ENCODE results near the gene LMCD1. TPM values are rescaled to one million over a fixed set of nuclear protein-coding genes. Genes with fewer than 3 reads are reported as not detected.

LMCD1 gene
- total and polyA plus RNA-seq, 4 donors = 33.6 to 179 (median 98.4) TPM

DNA sequence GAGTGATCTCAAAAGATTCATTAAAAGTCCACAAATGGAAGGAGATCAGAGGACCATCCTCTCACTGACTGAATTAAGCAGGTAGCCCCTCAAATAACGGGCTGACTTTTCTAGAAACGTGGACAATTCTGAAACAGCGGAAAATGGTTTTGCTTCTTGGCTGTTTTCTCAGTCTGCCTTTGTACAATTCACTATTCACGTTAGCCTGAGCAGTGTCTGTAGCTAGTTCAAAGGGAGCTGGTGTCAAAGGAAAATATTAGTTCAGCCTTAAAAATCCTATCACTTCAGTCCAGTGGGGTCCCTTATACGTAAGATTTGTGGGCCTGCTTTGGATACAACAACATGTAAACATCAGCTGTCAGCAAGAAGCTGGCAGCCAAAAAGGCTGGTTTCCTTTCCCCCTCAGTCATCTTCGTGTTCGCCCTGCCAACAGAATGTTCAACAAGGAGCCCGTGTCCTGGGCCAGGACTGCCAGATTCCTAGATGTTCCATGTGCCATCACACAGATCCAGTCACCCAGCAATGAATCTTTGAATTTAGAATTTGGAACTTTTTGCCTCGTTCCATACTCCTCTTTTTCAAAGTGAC lies 19.3 kb downstream of the LMCD1 start:
- no peak overlapping the region for H3K4me3 ChIP-seq
- 67 to 77% methylated on average over 9 of the region's 9 CpGs for WGBS, 2 donors
- peak; percentile 32 to 61 (median 56) for DNase-seq
- no peak overlapping the region for H3K9ac ChIP-seq (ENCODE audit: insufficient read depth in 1 of 2, low read length in 2 of 2)
- H3K36me3 ChIP-seq (ENCODE audit: control insufficient read depth in 4 of 4, insufficient read depth in 4 of 4, low read length in 4 of 4) = peaks cover 5 to 10% (median 7%) of the 10 kb centered on the region in 4 donors
- H3K27me3 ChIP-seq (ENCODE audit: control insufficient read depth in 3 of 3, insufficient read depth in 3 of 3, low read length in 2 of 3) = no peaks in the 10 kb centered on the region
- H3K27ac ChIP-seq (ENCODE audit: low read depth in 1 of 2, low read length in 1 of 2) = peak overlapping the region in 1 of 2 donors; percentile 60
- H3K4me1 ChIP-seq (ENCODE audit: control insufficient read depth in 5 of 5, insufficient read depth in 5 of 5, low read length in 5 of 5) = peaks cover 6 to 38% (median 11%) of the 10 kb centered on the region in 5 donors
- ATAC-seq (ENCODE audit: insufficient read depth, low FRiP score) = no peak
- no peaks in the 10 kb centered on the region for H3K9me3 ChIP-seq (ENCODE audit: control insufficient read depth in 4 of 4, insufficient read depth in 3 of 4, low read length in 3 of 4)
- TF ChIP-seq, protein P1, sequence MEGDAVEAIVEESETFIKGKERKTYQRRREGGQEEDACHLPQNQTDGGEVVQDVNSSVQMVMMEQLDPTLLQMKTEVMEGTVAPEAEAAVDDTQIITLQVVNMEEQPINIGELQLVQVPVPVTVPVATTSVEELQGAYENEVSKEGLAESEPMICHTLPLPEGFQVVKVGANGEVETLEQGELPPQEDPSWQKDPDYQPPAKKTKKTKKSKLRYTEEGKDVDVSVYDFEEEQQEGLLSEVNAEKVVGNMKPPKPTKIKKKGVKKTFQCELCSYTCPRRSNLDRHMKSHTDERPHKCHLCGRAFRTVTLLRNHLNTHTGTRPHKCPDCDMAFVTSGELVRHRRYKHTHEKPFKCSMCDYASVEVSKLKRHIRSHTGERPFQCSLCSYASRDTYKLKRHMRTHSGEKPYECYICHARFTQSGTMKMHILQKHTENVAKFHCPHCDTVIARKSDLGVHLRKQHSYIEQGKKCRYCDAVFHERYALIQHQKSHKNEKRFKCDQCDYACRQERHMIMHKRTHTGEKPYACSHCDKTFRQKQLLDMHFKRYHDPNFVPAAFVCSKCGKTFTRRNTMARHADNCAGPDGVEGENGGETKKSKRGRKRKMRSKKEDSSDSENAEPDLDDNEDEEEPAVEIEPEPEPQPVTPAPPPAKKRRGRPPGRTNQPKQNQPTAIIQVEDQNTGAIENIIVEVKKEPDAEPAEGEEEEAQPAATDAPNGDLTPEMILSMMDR (IDR thresholded peaks at IDR 0.05; ENCODE audit: control extremely low read depth, extremely low read depth) = no peak

DNA sequence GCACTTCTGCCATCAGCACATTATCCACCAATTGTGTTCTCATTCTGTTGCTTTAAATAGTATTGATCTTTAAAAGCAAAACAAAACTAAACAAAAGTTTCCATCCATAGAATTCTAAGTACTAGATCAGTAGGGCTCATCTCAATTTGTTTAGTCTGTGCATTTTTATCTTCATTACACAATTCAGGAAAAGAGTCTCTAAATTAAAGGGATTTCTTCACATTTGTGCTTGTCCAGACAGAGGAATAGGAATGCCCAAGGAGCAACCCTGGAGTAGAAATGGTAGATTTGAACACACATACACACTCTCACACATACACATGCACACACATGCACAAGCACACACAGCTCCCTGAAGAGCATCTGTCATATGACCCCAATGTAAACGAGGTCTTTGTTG lies 21.4 kb downstream of the LMCD1 start:
- Histone ChIP-seq H3K27ac (ENCODE audit: low read depth in 1 of 2, low read length in 1 of 2) (no peak overlapping the region), H3K27me3 (ENCODE audit: control insufficient read depth in 3 of 3, insufficient read depth in 3 of 3, low read length in 2 of 3) (no peaks in the 10 kb centered on the region)
- WGBS, 2 donors = 39 to 60% methylated on average over 1 of the region's 1 CpG

DNA sequence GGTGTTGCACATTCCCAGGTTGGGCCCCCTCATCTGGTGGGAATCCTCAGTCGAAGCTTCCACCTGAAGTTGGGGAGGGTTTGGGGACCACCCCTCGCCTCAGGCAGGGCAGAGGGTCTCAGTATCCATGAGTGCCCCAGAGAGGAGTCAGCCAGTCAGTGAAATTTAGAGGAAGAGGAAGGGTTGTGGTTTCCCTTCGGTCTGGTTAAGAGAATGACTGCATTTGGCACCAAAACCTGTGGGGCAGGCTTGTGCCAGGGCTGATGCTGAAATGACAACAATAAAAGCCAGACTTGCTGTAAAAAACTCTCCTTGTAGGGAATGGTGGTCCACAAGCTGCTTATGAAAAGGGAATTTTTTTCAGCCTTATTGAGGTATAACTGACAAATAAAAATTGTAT lies 22.6 kb downstream of the LMCD1 start:
- Histone ChIP-seq H3K9ac (ENCODE audit: insufficient read depth in 1 of 2, low read length in 2 of 2) (no peak overlapping the region), H3K27me3 (ENCODE audit: control insufficient read depth in 3 of 3, insufficient read depth in 3 of 3, low read length in 2 of 3) (no peaks in the 10 kb centered on the region), H3K4me1 (ENCODE audit: control insufficient read depth in 5 of 5, insufficient read depth in 5 of 5, low read length in 5 of 5) (peaks cover 12 to 48% (median 15%) of the 10 kb centered on the region in 5 donors), H3K4me3 (no peak overlapping the region), H3K36me3 (ENCODE audit: control insufficient read depth in 4 of 4, insufficient read depth in 4 of 4, low read length in 4 of 4) (peaks cover 3 to 10% (median 4%) of the 10 kb centered on the region in 4 donors), H3K27ac (ENCODE audit: low read depth in 1 of 2, low read length in 1 of 2) (peak overlapping the region in 1 of 2 donors; percentile 68), H3K9me3 (ENCODE audit: control insufficient read depth in 4 of 4, insufficient read depth in 3 of 4, low read length in 3 of 4) (no peaks in the 10 kb centered on the region)
- ATAC-seq (ENCODE audit: insufficient read depth, low FRiP score) (no peak), DNase-seq (no peak)
- TF ChIP-seq, protein P1 (IDR thresholded peaks at IDR 0.05; ENCODE audit: control extremely low read depth, extremely low read depth) = no peak
- 12 to 43% methylated on average over 3 of the region's 3 CpGs for WGBS, 2 donors

More for the DNA sequence above, 21.4 kb downstream of the LMCD1 start:
- peaks cover 8 to 40% (median 13%) of the 10 kb centered on the region in 5 donors for H3K4me1 ChIP-seq (ENCODE audit: control insufficient read depth in 5 of 5, insufficient read depth in 5 of 5, low read length in 5 of 5)
- peaks cover 5 to 10% (median 7%) of the 10 kb centered on the region in 4 donors for H3K36me3 ChIP-seq (ENCODE audit: control insufficient read depth in 4 of 4, insufficient read depth in 4 of 4, low read length in 4 of 4)
- no peak overlapping the region for H3K4me3 ChIP-seq
- H3K9me3 ChIP-seq (ENCODE audit: control insufficient read depth in 4 of 4, insufficient read depth in 3 of 4, low read length in 3 of 4) = no peaks in the 10 kb centered on the region
- peak in 1 of 3 donors; percentile 7 for DNase-seq
- no peak overlapping the region for H3K9ac ChIP-seq (ENCODE audit: insufficient read depth in 1 of 2, low read length in 2 of 2)
- TF ChIP-seq, protein P1 (IDR thresholded peaks at IDR 0.05; ENCODE audit: control extremely low read depth, extremely low read depth) = no peak
- no peak for ATAC-seq (ENCODE audit: insufficient read depth, low FRiP score)
